Ovary (tissue), 10 donors: ENCODE data around the gene TAS2R4. TPM values are rescaled to one million over a fixed set of nuclear protein-coding genes. Genes with fewer than 3 reads are reported as not detected.
A peak's percentile ranks its signal among the peaks of the same experiment; 100 is the strongest.

Experiments used
- DNase-seq, 5 donors: peaks; one replicate each; pipeline ENCODE4 v3.0.0-alpha.2; 2019 to 2020
- H3K27ac ChIP-seq, 2 donors: fragments of 200-600 bp; one replicate each; pipeline versions ENCODE4 v1.5.1 to v1.8.0; 2019 to 2022
- H3K27me3 ChIP-seq: fragments of 200-600 bp; one replicate; pipeline ENCODE4 v1.8.0; 2022
- H3K36me3 ChIP-seq: fragments of 200-600 bp; sonication (generic); one replicate; pipeline ENCODE4 v1.5.1; 2019
- H3K4me1 ChIP-seq: one replicate; pipeline ENCODE4 v1.8.1; 2013; ENCODE audit warnings: mild to moderate bottlenecking, moderate library complexity; ENCODE audit not compliant: insufficient read depth
- H3K4me3 ChIP-seq: fragments of 200-600 bp; sonication (generic); one replicate; pipeline ENCODE4 v1.5.1; 2017
- H3K9me3 ChIP-seq, 2 donors: fragments of 200-600 bp in 1 of 2; sonication (generic) in 1 of 2; one replicate each; pipeline versions ENCODE4 v1.5.1 to v1.8.1; 2013 to 2019; ENCODE audit warnings: mild to moderate bottlenecking in 1 of 2, moderate library complexity in 1 of 2
- CTCF ChIP-seq, 3 donors: fragments of 450-650 bp in 2 of 3; fragments of 200-600 bp in 1 of 3; IDR thresholded peaks; one replicate each; pipeline versions ENCODE4 v1.5.1 to v1.8.0; 2016 to 2022; ENCODE audit warnings: antibody characterized with exemption in 3 of 3, mild to moderate bottlenecking in 1 of 3
- EP300 ChIP-seq: sonication (generic); formaldehyde crosslinking; IDR thresholded peaks from one replicate; pipeline ENCODE4 v1.6.1; 2017; ENCODE audit warnings: antibody characterized with exemption
- POLR2A ChIP-seq: fragments of 450-650 bp; IDR thresholded peaks from one replicate; pipeline ENCODE4 v1.6.1; 2017; ENCODE audit warnings: antibody characterized with exemption, mild to moderate bottlenecking, moderate library complexity
- WGBS, 3 donors: extraction: QIAGEN DNeasy Blood & Tissue Kit in 1 of 3; methylation state at CpG; one replicate each; pipeline versions ENCODE4 v1.1.5 to v1.1.7; 2013 to 2017; 5-methylcytosine and 5-hydroxymethylcytosine counted together
- intact Hi-C, 4 donors: fragments of 100-400 bp; cut with DNase I; formaldehyde crosslinking; loops; one replicate each; pipeline versions ENCODE4 v1.11.0 to v1.15.1; 2022 to 2023
- long read RNA-seq, 3 donors: library from polyadenylated mRNA in 2 of 3; unstranded in 2 of 3; transcript quantifications; one replicate each; pipeline ENCODE4 v2.0.0 and lab custom pipeline, GENCODE V29; 2021 to 2026
- polyA plus RNA-seq, 2 donors: library from polyadenylated mRNA; stranded (reverse); fragments of 200-250 nt in 1 of 2; fragments of 350-450 nt in 1 of 2; fragmentation: Illumina TruSeq in 1 of 2; extraction: RNeasy Lipid Tissue Mini Kit (QIAGEN cat#74804) in 1 of 2; gene quantifications; one replicate each; pipeline ENCODE4 v1.2.3, GENCODE V29; 2013 to 2014
- total RNA-seq, 7 donors: library from RNA; depleted of rRNA in 2 of 7; stranded (reverse); fragments of >200 nt in 2 of 7; fragmentation: NEBNext Ultra II Directional in 3 of 7; extraction: Animal tissue kit (Norgen Biotek cat#: 25700) in 3 of 7; gene quantifications; one replicate each; pipeline versions ENCODE4 v1.1.0 to v1.2.4, GENCODE V29; 2016 to 2023
- donor health status: DM: no; HTN: no; CAD: no; lungs with moderate emphysema.
- donor health status: DM: no; HTN: no; CAD: no.
- donor health status: Bipolar disorder and iron deficiency.
- donor health status: DM: yes; HTN: yes; CAD: no.
- donor health status: DM: no; HTN: no; CAD: no.
- donor health status: DM: yes; HTN: yes; CAD: no.

TAS2R4 gene
- total RNA-seq = 1 to 10 TPM; 1.3 to 2.7 (median 2.0) TPM
- polyA plus RNA-seq = 1 to 10 TPM in 1 of 2 donors, under 1 TPM in 1; 0.34 to 1.5 TPM
- long read RNA-seq, donor 1 = 0 reads
- long read RNA-seq, donor 2, partial matches to known transcripts = 0 of 3 reads
- long read RNA-seq, donor 2, other reads (novel, unspliced or antisense) = 0 of 3 reads
- long read RNA-seq, donor 3 = 0 reads

- TF ChIP-seq POLR2A (no peak), EP300 (no peak)
- Histone ChIP-seq H3K27me3 (no peaks in the 10 kb centered on the region), H3K27ac (no peak within 1 kb of the TSS), H3K9me3 (peaks cover 0 to 7% of the 10 kb centered on the region in 2 donors), H3K4me1 (no peaks in the 10 kb centered on the region), H3K36me3 (no peaks in the 10 kb centered on the region), H3K4me3 (no peak within 1 kb of the TSS)
- no peak for DNase-seq
- 95 to 98% (median 97%) methylated on average over 1 of the region's 1 CpG for WGBS, 3 donors
- intact Hi-C loops = no loop called here
Observed at GRCh38 chr7:141776374-141776773, at the start of gene TAS2R4. TAS2R4 (plus strand) TSS chr7:141776674; CDS start chr7:141778489, 1,815 bp downstream.

- WGBS, 3 donors = 84 to 97% (median 97%) methylated on average over 1 of the region's 1 CpG
- H3K27ac ChIP-seq = no peak overlapping the region
- H3K4me3 ChIP-seq = no peak overlapping the region
- no peak for TF ChIP-seq CTCF (IDR thresholded peaks at IDR 0.05)
- no peak for TF ChIP-seq EP300
- no peak for TF ChIP-seq POLR2A
- H3K36me3 ChIP-seq = no peaks in the 10 kb centered on the region
- H3K4me1 ChIP-seq = no peaks in the 10 kb centered on the region
- no peak for DNase-seq
- no peaks in the 10 kb centered on the region for H3K27me3 ChIP-seq
- H3K9me3 ChIP-seq = no peaks in the 10 kb centered on the region
- intact Hi-C loops = no loop called here
Observed at GRCh38 chr7:141729020-141729419, 47.5 kb upstream of the TAS2R4 start.

GRCh38 chr7:141731476-141732149 is 44.9 kb upstream of the TAS2R4 start:
- Histone ChIP-seq H3K27me3 (no peaks in the 10 kb centered on the region), H3K4me1 (no peaks in the 10 kb centered on the region), H3K4me3 (no peak overlapping the region), H3K27ac (no peak overlapping the region), H3K36me3 (no peaks in the 10 kb centered on the region), H3K9me3 (no peaks in the 10 kb centered on the region)
- intact Hi-C loops = no loop called here
- TF ChIP-seq CTCF (IDR thresholded peaks at IDR 0.05) (peak in 1 of 3 donors; percentile 25), EP300 (no peak)
- no peak for DNase-seq
- WGBS, 3 donors = 70 to 82% (median 78%) methylated on average over 24 of the region's 24 CpGs

GRCh38 chr7:141737118-141737835 is 39.2 kb upstream of the TAS2R4 start:
- no peaks in the 10 kb centered on the region for H3K36me3 ChIP-seq
- no peaks in the 10 kb centered on the region for H3K27me3 ChIP-seq
- peak overlapping the region; percentile 89 for H3K4me3 ChIP-seq
- intact Hi-C loops = no loop called here
- WGBS, 3 donors = 51 to 69% (median 62%) methylated on average over 11 of the region's 11 CpGs
- peak overlapping the region; percentile 46 to 77 for H3K27ac ChIP-seq
- no peaks in the 10 kb centered on the region for H3K9me3 ChIP-seq
- TF ChIP-seq EP300 (no peak), CTCF (IDR thresholded peaks at IDR 0.05) (no peak), POLR2A (no peak)
- peaks cover 4% of the 10 kb centered on the region for H3K4me1 ChIP-seq
- peak in 1 of 5 donors; percentile 22 for DNase-seq
